NCI-H2081 treated with DMSO at 0.1 percent for 48 hours (cell line): ENCODE data around the gene ATP1B1.
A peak's percentile ranks its signal among the peaks of the same experiment; 100 is the strongest.

ENCODE experiments used
- DNase-seq: peaks from one replicate; lab custom pipeline; 2025; lab: John Stamatoyannopoulos, UW

Gene ATP1B1

GRCh38 chr1:169094897-169095569 is 11.5 kb upstream of the ATP1B1 start:
- DNase-seq: no peak

- DNase-seq: no peak
These were observed 8.1 kb upstream of the ATP1B1 start for GRCh38 chr1:169098380-169098779.

- DNase-seq: no peak
These were observed 6.9 kb upstream of the ATP1B1 start for GRCh38 chr1:169099561-169099960.

GRCh38 chr1:169100208-169100607 is 6.3 kb upstream of the ATP1B1 start:
- DNase-seq: no peak

- DNase-seq: no peak
These were observed 5.8 kb upstream of the ATP1B1 start for GRCh38 chr1:169100651-169101088.

GRCh38 chr1:169102567-169102966 is 3.9 kb upstream of the ATP1B1 start:
- no peak for DNase-seq

- DNase-seq: no peak
These were observed 3.5 kb upstream of the ATP1B1 start for GRCh38 chr1:169103002-169103401.

- no peak for DNase-seq
These were observed 3.0 kb upstream of the ATP1B1 start for GRCh38 chr1:169103480-169103893.

GRCh38 chr1:169105087-169105433 is 1.4 kb upstream of the ATP1B1 start:
- DNase-seq: no peak

- DNase-seq: peak; percentile 56
These were observed 926 bp upstream of the ATP1B1 start for GRCh38 chr1:169105434-169106094.

- no peak for DNase-seq
These were observed 572 bp downstream of the ATP1B1 start for GRCh38 chr1:169106921-169107602.

- no peak for DNase-seq
These were observed 1.2 kb downstream of the ATP1B1 start for GRCh38 chr1:169107603-169108208.

GRCh38 chr1:169108223-169108622 is 1.7 kb downstream of the ATP1B1 start:
- no peak for DNase-seq

GRCh38 chr1:169108863-169109560 is 2.5 kb downstream of the ATP1B1 start:
- peak; percentile 48 for DNase-seq

GRCh38 chr1:169109561-169110134 is 3.2 kb downstream of the ATP1B1 start:
- peak; percentile 8 for DNase-seq

GRCh38 chr1:169110236-169110635 is 3.7 kb downstream of the ATP1B1 start:
- DNase-seq: no peak

- DNase-seq: no peak
These were observed 4.4 kb downstream of the ATP1B1 start for GRCh38 chr1:169110689-169111447.

- DNase-seq: no peak
These were observed 5.0 kb downstream of the ATP1B1 start for GRCh38 chr1:169111472-169111871.

- no peak for DNase-seq
These were observed 5.8 kb downstream of the ATP1B1 start for GRCh38 chr1:169112241-169112640.

- DNase-seq: no peak
These were observed 7.2 kb downstream of the ATP1B1 start for GRCh38 chr1:169113613-169114119.
